Posterior cingulate gyrus (tissue), 11 donors: Measurements from ENCODE around the gene YY1.
A peak's percentile ranks its signal among the peaks of the same experiment; 100 is the strongest.
"Not testable (repeated sequence)": the region's sequence is repeated elsewhere in the genome, so short reads cannot be mapped to it uniquely, and the experiment has no call there.

Experiments used
- DNase-seq, 10 donors: peaks; one replicate each; pipeline versions ENCODE4 v3.0.0 to v3.0.0-alpha.2; 2020 to 2021; ENCODE audit warnings: mixed read lengths in 3 of 10
- intact Hi-C: fragments of 100-400 bp; cut with DNase I; formaldehyde crosslinking; loops from one replicate; pipeline ENCODE4 v1.15.1; 2023

YY1 gene

DNA sequence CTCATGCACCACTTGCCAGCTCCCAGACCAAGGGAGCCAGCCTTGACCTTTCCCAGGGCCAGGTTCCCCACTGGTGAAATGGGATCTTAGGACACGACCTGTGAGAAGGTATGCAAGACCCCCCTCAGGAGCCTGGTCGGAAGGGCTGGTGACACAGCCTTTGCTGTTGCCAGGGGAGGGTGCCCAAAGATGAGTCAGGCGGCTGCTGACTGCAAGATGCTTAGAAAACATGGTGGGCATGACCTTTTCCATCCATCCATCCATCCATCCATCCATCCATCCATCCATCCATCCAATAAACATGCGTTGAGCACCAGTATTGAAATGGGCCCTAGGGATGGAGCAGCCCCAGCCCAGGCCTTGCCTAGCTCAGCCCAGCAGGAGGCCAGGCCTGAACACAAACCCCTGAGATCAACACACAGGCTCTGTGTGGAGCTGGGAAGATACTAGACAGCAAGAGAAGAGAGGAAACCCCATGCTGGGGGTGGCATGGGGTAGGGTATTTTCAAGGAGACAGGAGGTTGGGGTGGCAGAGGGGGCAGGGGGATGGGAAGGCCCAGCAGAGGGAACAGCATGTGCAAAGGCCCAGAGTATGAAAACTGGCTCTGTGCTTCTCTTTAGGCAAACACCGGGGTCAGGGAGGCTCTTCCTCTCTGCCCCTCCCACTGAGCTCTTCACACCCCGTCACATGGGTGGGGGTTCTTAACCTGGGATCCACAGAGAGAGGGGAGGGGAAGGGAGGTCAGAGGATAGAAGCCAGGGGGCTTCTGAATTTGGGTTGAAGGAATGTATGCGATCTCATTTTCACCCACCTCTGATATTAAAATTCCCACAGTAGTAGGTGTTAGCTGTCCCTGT, 26.2 kb upstream of the YY1 start:
- peak in 1 of 10 donors; percentile 40 for DNase-seq
- intact Hi-C loops: loop anchor here (2.0 kb wide), 1 partner anchor 18 kb away; no protein-coding TSS in a partner anchor

DNA sequence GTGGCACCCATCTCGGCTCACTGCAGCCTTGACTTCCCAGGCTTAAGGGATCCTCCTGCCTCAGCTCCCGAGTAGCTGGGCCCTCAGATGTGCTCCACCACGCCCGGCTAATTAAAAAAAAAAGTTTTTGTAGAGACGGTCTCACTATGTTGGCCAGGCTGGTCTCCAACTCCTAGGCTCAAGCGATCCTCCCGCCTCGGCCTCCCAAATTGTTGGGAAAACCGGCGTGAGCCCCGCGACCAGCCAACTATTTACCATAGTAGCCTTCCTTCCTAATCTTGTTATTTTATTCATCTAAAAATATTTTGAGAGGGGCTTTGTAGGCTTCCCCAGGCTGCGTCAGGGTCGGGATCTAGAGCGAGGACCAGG, 25.4 kb upstream of the YY1 start:
- no peak for DNase-seq
- intact Hi-C loops: loop anchor here (2.0 kb wide), 1 partner anchor 19 kb away; no protein-coding TSS in a partner anchor

DNA sequence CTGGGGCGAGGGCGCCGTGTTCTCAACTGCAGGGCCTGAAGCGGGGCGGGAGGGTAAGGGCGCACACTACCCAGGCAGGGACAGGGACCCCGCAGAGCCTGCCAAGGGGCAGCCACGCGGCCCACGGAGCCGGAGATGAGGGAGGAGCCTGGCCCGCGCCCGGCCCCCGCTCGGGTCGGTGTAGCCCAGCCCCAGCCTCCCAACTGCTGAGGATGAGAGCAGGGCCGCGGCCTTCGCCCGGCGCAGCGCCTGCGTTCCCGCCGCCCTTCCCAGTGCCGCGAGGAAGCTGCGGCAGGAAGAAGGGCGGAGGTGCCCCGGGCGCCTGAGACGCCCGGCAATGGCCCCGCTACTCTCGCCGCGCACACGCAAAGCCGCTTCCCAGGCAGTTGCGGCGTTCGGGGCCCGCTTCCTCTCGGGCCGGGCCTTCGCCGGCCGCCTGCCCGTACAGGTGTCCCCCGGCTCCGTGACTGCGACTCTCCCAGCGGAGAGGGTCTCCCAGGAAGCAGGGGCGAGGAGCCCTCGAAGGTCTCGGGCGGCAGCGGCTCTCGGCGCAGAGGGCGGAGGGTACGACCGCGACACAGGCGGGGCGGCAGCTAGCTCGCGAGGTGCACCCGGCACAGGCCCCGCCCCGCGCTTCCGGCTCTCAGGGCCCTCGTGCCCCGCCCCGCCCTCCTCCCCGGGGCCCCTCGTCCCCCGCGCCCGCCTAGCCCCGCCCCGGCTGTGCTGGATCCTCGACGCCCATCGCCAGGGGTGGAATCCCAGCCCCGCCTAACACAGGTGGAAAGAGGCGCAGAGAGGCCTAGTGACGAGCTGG, 24.8 kb upstream of the YY1 start:
- peak; percentile 47 to 96 (median 69) for DNase-seq
- intact Hi-C loops: loop anchor here (2.0 kb wide), 1 partner anchor 19 kb away; no protein-coding TSS in a partner anchor

DNA sequence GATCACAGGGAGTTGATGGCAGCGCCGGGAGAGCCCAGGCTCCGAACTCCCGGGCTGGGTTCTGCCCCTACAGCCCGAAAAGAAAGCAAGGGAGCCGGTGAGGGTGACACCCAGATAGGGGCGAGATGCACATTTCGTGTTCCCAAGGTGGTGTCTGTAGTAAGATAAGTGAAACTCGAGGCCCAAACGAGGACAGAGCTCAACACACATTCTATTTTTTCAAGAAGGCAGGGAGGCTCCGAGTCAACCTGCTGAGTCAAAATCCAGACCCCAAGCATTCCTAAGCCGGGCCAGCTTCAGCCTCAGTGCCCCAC, 24.2 kb upstream of the YY1 start:
- intact Hi-C loops: no loop called here
- DNase-seq: no peak

DNA sequence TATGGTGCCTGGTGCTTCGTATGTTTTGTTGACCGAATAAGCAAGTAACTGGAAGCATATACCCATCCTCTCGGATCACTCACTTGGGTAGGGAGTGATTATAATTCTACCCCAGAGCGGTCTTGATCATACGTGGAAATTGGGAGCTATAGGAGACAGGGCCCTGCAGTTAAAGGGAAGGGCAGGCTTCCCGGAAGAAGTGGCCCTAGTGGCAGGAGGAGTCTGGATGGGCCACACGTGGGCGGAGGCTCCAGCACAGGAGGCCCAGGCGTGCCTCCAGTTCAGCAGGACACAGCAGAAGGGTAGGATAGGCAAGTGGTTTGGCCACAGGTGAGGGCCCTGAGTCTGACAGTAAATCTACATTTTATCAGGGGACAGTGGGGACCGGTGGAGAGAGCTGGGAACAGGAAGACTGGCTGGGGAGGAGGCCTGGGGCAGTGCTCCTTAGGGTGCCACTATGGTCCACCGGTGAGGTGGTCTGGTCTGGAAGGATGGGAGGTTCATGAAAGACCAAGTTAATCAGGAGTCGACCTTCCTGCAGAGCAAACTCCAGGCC, 23.5 kb upstream of the YY1 start:
- DNase-seq: peak in 1 of 10 donors; percentile 36
- intact Hi-C loops: no loop called here

DNA sequence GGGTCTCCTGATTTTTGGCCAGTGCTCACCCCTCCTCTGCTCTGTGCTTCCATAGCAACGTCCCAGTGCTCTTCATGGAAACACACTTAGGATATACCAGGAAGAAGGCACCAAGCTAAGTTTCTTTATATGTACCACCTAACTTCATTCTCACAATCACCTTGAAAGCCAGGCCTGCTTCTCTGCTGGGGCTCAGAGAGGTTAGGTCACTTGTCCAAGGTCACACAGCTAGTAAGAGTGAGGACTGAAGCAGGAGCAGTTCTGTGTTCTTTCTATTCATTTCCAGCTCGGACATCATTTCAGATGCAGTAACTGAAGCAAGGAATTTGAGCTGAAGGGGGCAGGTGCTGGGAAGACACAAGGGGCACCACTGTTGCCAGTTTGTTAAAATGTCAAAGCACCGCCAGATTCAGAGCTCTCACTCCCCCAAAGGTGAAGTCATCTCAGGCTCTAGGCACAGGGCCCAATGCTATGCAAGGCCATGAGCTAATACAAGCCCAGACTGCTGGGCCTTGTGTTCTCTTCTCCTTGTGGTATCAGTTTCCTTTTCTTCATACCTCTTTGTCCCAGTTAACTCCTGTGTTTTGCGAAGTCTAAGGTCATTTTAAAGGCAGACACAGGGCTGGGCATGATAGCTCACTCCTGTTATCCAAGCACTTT, 19.7 kb upstream of the YY1 start:
- intact Hi-C loops: no loop called here
- no peak for DNase-seq

DNA sequence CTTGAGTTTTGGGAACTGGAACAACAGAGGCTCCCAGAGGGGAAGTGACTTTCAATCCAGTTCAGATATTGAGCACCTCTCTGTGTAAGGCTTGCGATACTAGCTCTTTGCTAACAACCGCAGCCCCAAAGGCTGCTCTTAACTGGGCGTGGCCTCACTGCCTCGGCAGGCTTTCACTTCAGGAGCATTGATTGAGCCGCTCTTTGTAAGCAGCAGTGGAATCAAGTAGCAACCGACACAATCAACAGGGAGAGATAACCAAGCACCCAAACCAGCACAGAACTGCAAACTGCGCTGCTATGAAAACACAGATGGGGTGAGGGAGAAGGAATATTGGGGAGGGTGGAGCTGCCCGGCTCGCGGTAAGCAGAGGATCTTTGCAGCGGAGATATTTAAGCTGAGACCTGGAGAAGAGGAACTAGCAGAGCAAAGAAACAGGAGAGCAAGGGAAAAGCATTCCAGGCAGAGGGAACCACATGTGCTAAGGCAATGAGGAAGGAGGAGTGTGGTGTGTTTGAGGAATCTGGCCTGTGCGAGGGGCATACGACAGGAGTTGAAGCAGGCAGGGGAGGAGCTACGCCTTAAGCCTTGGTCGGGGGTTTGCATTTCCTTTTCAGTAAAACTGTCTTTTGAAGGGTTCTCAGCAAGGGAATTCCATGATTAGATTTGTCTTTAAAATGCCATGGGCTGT, 17.3 kb upstream of the YY1 start:
- peak in 1 of 10 donors; percentile 82 for DNase-seq
- intact Hi-C loops: no loop called here

DNA sequence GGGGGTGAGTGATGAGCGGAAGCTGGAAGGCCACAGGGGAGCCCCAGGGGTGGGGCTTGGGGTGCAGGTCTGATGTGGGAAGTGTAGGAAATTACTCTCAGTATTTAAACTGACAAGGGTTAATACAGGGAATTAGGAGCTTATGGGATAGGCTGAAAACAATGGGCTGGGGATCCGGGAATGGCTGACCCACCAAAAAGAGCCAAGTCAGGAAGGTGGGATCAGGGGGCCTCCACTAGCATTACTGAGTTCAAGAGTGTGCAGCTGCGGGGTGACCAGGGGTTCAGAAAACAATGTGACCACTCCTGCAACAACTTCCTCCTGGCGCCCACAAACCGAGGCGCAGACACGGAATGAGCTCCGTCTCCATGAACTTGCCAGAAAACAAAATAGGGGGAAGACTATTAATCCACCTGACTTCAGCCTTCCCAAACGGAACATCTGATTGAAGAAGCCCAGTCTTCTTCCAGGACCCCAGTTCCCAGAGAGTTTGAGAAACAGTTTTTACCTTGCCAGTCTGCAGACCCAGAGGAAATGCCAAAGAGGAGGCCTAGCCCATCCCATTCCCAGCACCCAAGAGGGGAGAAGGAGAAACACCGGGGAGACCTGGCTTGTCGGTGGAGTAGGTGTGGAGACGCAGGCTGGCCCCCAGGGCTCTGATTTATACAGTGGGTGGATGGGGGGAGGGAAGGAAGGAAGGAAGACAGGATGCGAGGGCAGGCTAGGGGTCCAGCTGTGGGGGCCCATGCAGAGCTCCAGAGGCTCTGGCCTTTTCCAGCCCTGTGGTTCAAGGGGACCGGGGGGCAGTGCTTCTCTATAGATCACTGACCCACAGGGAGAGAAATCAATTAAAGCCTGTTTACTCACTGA, 16.5 kb upstream of the YY1 start:
- intact Hi-C loops: no loop called here
- DNase-seq: peak in 1 of 10 donors; percentile 12

DNA sequence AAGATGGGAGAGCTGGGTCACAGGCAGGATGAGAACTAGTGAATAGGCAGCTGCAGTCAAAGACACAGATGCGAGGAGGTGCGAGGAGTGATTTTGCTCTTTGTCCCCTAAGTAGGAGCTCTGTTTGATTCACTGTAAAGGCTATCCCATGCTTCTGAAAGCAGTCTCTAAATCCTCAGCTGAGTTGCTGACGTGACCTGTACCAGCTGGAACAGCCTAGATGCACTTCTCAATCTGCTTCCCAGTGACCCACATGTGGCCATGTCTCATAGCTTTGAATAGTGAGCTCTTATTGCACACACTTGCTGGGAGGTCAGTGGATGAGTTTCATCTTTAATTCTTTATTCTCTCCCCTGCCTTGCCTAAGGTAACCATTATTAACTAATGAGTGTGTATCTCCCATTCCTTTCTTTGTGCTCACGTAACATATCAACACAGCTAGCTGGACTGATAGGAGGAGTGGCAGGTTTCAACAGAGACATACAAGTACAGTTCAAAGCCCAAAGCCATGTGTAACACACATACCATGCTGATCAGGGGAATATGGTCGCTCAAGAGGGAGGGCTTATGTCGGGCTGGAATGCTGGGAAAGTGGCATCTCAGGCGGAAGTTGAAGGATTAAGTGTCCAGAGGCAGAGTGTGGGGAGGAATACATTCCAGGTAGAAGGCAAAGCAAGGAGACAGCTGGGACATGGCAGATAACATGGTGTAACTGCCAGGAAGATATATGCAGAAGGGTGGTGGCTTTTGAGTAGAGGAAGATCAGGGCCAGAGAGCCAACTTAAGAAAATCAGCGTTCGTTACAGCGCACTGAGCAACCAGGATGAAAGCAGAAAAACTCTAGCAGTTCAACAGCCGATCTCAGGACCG, 15.4 kb upstream of the YY1 start:
- DNase-seq: no peak
- intact Hi-C loops: no loop called here

DNA sequence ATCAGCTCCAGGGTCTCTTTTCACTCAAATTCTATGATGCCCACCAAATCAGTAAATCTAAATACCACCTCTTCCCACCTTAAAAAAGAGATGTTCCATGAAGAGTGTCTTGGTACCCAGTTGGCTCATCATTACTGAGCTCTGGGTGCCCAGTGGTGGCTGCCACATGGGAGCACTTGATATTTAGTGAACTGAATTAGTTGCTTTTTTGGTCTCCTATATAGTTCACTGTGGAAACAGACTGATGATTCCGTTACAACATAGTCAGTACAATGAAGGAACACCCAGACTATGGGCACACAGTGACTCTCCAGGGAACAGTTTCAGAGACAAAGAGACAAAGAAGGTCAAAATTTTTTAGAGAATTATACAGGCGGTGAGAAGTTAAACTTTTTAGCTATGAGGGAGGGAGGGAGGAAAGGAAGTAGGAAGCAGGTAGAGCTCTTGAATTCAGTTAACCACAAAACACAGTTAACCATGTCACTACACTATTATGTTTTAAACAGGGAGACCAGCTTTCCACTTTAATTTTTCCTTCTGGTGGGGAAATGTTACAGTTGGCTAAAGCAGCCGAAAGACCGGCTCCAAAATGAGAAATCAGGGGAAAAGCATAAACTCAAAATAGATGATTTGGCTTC, 14.6 kb upstream of the YY1 start:
- intact Hi-C loops: no loop called here
- no peak for DNase-seq

DNA sequence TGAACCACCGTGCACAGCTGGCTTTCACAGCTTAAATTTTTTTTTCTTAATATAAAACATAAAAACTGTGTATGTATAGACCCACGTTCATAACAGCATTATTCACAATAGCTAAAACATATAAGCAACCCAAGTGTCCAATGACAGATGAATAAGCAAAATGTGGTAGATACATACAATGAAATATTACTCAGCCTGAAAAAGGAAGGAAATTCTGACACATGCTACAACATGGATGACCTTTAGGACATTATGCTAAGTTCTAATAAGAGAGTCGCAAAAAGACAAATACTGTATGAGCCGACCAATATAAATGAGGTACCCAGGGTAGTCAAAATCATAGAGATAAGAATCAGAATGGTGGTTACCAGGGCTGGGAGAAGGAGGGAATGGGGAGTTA, 13.8 kb upstream of the YY1 start:
- intact Hi-C loops: no loop called here
- no peak for DNase-seq

DNA sequence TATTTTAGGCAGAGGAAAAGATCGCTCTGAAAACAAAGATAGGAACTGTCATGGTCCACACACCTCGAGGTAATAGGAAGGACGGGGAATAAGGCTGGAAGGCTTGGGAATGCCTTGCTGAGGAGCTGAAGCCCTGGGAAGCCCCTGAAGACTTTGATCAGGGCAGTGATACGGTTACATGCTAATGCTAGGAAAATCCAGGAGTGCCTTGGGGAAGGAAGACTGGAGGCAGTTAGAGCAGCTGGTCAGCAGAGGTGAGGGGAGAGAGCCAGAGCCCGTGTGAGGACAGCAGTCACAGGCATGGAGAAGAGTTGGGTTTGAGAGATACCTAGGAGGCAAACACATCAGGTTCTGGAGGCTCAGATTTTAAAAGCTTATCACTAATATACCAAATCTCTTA, 8.6 kb upstream of the YY1 start:
- intact Hi-C loops: no loop called here
- DNase-seq: no peak

DNA sequence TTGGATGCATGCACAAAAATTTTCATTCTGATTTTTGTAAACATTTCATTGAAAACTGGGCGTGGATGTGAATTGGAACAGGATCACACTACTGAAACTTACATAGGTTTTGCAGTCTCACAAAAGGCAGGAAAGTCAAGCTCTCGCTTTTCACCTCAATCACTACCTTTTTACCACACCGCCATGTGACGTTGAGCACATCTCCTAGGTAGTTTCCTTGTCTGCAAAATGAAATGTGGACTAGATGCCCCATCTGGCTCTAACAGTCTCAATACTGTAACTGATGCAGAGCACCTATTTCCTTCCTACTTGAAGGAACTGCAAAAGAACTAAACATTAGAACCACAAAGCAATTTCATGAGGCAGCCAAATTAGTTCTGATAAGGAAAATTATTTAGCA, 4.4 kb upstream of the YY1 start:
- DNase-seq: no peak
- intact Hi-C loops: no loop called here

DNA sequence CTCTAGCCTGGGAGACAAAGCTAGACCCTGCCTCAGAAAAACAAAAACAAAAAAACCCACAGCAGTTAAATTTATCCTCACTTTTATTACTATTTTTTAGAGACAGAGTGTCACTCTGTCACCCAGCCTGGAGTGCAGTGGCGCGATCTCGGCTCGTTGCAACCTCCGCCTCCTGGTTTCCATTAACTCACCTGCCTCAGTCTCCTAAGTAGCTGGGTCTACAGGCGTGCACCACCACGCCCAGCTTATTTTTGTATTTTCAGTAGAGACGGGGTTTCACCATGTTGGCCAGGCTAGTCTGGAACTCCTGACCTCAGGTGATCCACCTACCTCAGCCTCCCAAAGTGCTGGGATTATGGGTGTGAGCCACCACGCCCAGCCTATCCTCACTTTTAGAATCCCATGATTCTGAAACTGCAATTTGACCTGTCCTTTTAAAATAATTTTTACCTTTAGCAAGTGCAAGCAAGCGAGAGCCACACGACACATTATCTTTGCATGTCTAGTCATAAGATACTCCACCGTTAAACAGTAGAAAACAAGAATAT, 2.6 kb upstream of the YY1 start:
- intact Hi-C loops, DNase-seq: not testable (repeated sequence)

DNA sequence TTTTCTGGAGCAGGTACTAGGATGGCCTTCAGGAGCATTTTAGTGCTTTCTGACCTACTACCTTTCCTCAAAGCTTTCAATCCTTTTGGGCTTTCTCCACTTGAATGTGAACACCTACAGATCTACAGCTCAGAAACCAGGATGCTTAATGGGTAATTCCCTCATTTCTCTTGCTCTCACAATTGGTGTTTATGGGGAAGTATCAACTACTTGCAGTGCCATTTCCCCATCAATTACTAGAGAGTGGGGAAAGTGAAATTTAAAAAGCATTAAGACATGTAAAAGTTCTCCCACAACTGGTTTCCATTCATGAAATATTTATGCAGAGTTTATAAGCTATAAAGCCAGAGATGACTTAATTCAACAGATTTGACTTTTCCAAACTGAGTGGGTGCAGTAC, 2.1 kb upstream of the YY1 start:
- DNase-seq: no peak
- intact Hi-C loops: no loop called here

DNA sequence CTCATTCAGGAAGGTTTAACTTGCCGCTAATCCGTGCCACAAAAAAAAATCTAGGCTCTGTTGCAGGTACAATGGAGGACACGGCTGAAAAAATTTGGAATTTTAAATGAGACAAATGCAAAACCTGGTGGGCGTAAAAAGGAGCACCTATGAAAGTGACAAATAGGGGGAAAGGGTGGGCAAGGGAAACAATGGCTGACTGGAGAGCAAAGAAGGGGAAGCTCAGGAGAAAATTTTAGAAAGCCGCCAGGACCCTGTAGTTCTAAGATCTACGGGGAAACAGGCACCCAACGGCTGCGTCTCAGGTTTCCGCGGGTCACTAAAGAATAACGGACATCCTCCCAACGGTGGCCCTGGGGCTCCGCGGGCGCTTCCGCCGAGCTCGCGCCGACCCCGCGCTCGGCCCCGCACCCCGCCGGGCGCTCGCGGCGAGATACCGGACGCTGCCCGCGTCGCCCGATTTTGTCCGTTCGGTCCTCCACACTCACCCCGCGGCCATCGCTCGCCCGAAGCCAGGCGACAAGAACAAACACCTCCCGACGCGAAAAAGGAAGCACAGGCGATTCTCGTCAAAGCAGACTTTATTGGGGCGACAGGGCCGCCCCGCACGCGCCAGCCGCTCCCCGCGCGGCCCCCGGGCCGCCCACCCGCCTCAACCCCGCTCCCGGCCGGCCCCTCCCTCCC, 1.1 kb upstream of the YY1 start:
- peak in 9 of 10 donors; percentile 33 to 94 (median 50) for DNase-seq
- intact Hi-C loops: loop anchor here (2.0 kb wide), 1 partner anchor 267 kb away; no protein-coding TSS in a partner anchor
